Body of pancreas (tissue), 4 donors: ENCODE results near the gene DNAJC3. TPM values are rescaled to one million over a fixed set of nuclear protein-coding genes. Genes with fewer than 3 reads are reported as not detected.
"Not testable (repeated sequence)": the region's sequence is repeated elsewhere in the genome, so short reads cannot be mapped to it uniquely, and the experiment has no call there.

Experiments used
- ATAC-seq: fragments of 150-250 bp; one replicate; pipeline ENCODE4 v1.9.1; 2016
- DNase-seq, 4 donors: peaks; one replicate each; pipeline ENCODE4 v3.0.0-alpha.2; 2019
- H3K27ac ChIP-seq, 4 donors: fragments of 200-600 bp; sonication (generic); 1 replicate in 3 of 4; 2 replicates in 1 of 4; pipeline versions ENCODE4 v1.5.1 to v1.6.1; 2016 to 2019; ENCODE audit warnings: mild to moderate bottlenecking in 1 of 4, mixed read lengths in 1 of 4, moderate library complexity in 1 of 4
- H3K27me3 ChIP-seq, 2 donors: fragments of 200-600 bp; sonication (generic); one replicate each; pipeline ENCODE4 v1.6.0; 2016; ENCODE audit warnings: mild to moderate bottlenecking in 1 of 2
- H3K36me3 ChIP-seq, 2 donors: fragments of 200-600 bp; sonication (generic); replicated peaks in 1 of 2; 2 replicates each; pipeline ENCODE4 v1.5.1; 2016; ENCODE audit warnings: low read depth in 2 of 2; ENCODE audit not compliant: insufficient read depth in 1 of 2
- H3K4me1 ChIP-seq: fragments of 200-600 bp; sonication (generic); one replicate; pipeline ENCODE4 v1.6.0; 2016
- H3K4me3 ChIP-seq, 2 donors: fragments of 200-600 bp; sonication (generic); 1 replicate in 1 of 2; 2 replicates in 1 of 2; pipeline ENCODE4 v1.5.1; 2016 to 2019
- H3K9me3 ChIP-seq, 3 donors: fragments of 200-600 bp; sonication (generic); 1 replicate in 2 of 3; 2 replicates in 1 of 3; pipeline ENCODE4 v1.5.1; 2016
- POLR2A ChIP-seq, 3 donors: fragments of 450-650 bp; IDR thresholded peaks; one replicate each; pipeline ENCODE4 v1.6.1; 2016; ENCODE audit warnings: antibody characterized with exemption in 3 of 3, mild to moderate bottlenecking in 2 of 3
- WGBS, 2 donors: methylation state at CpG; one replicate each; pipeline ENCODE4 v1.1.5; 2017; 5-methylcytosine and 5-hydroxymethylcytosine counted together
- intact Hi-C: fragments of 100-400 bp; cut with DNase I; formaldehyde crosslinking; loops from one replicate; pipeline ENCODE4 v1.15.1; 2023
- total RNA-seq, 2 donors: library from RNA; depleted of rRNA; stranded (reverse); fragments of >200 nt; gene quantifications; one replicate each; pipeline ENCODE4 v1.1.0, GENCODE V29; 2016
- TF ChIP-seq, protein P1 (sequence below), 7 experiments: fragments of 450-650 bp in 4 of 7; fragments of 200-600 bp in 3 of 7; sonication (generic) in 3 of 7; IDR thresholded peaks; one replicate each; pipeline ENCODE4 v1.5.1; 2016 to 2019; ENCODE audit warnings: antibody characterized with exemption in 7 of 7

Gene DNAJC3
- total RNA-seq, 2 donors from 2014 or later, result 40.2 to 52.1 TPM

DNA sequence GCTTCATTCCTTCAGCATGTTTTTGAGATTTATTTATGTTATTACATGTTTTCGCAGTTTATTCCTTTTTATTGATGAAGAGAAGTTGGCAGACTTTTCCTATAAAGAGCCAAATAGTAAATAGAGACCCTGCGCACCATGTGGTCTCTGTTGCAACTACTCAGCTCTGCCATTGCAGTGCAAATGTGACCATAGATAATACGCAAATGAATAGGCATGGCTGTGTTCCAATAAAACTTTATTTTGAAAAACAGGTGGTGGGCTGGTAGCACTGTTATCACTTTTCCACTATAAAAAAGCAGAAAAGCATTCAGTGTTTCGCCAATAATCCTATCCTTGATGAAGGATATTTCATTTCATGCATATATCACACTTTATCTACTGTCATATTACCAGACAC is 95.0 kb downstream of the DNAJC3 start:
- H3K4me3 ChIP-seq, result no peak overlapping the region
- intact Hi-C loops, result no loop called here
- DNase-seq, result no peak
- H3K4me1 ChIP-seq, result no peaks in the 10 kb centered on the region
- TF ChIP-seq POLR2A (IDR thresholded peaks at IDR 0.05), result no peak
- TF ChIP-seq, protein P1, sequence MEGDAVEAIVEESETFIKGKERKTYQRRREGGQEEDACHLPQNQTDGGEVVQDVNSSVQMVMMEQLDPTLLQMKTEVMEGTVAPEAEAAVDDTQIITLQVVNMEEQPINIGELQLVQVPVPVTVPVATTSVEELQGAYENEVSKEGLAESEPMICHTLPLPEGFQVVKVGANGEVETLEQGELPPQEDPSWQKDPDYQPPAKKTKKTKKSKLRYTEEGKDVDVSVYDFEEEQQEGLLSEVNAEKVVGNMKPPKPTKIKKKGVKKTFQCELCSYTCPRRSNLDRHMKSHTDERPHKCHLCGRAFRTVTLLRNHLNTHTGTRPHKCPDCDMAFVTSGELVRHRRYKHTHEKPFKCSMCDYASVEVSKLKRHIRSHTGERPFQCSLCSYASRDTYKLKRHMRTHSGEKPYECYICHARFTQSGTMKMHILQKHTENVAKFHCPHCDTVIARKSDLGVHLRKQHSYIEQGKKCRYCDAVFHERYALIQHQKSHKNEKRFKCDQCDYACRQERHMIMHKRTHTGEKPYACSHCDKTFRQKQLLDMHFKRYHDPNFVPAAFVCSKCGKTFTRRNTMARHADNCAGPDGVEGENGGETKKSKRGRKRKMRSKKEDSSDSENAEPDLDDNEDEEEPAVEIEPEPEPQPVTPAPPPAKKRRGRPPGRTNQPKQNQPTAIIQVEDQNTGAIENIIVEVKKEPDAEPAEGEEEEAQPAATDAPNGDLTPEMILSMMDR (IDR thresholded peaks at IDR 0.05), result no peak
- WGBS, 2 donors, result 83% methylated on average over 4 of the region's 4 CpGs
- H3K9me3 ChIP-seq, result no peaks in the 10 kb centered on the region
- no peak overlapping the region for H3K27ac ChIP-seq
- ATAC-seq, result no peak
- H3K36me3 ChIP-seq, result peaks cover 0 to 2% of the 10 kb centered on the region in 2 donors
- no peaks in the 10 kb centered on the region for H3K27me3 ChIP-seq

DNA sequence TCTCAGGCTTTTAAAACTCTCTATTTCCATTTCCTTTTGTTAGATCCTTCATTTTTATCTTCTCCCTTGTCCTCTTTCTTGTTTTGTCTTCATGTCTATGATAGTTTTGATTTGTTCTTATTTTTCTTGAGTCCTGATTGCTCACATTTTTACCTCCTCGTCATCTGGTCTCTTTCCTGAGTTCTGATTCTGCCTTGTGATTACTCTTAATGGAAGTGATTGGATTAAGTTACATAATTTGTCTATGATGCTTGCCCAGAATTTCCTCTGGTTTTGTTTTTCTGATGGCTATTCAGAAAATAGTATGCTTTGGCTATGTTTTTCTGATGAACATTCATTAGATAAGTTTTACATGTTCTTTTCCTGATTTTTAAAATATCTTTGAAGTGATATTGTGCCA is 102.6 kb downstream of the DNAJC3 start:
- WGBS, 2 donors, result 72 to 83% methylated on average over 1 of the region's 1 CpG
- no peak for ATAC-seq
- peaks cover 12% of the 10 kb centered on the region for H3K4me1 ChIP-seq
- no peaks in the 10 kb centered on the region for H3K9me3 ChIP-seq
- no peak for DNase-seq
- peaks cover 0 to 2% of the 10 kb centered on the region in 2 donors for H3K36me3 ChIP-seq
- no peaks in the 10 kb centered on the region for H3K27me3 ChIP-seq
- TF ChIP-seq, protein P1 (IDR thresholded peaks at IDR 0.05), result no peak
- no peak for TF ChIP-seq POLR2A (IDR thresholded peaks at IDR 0.05)
- no peak overlapping the region for H3K27ac ChIP-seq
- H3K4me3 ChIP-seq, result no peak overlapping the region
- intact Hi-C loops, result no loop called here

- 91 to 92% methylated on average over 6 of the region's 6 CpGs for WGBS, 2 donors
- H3K27ac ChIP-seq, result no peak overlapping the region
- no peak for ATAC-seq
These were observed 104.1 kb downstream of the DNAJC3 start for GRCh38 chr13:95781016-95781415.

DNA sequence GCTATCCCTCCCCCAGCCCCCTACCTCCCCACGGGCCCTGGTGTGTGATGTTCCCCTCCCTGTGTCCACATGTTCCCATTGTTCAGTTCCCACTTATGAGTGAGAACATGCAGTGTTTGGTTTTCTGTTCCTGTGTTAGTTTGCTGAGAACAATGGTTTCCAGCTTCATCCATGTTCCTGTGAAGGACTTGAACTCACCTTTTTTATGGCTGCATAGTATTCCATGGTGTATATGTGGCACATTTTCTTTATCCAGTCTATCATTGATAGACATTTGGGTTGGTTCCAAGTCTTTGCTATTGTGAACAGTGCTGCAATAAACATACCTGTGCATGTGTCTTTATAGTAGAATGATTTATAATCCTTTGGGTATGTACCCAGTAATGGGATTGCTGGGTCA is 105.0 kb downstream of the DNAJC3 start:
- H3K4me1 ChIP-seq, result peaks cover 21% of the 10 kb centered on the region
- H3K27me3 ChIP-seq, H3K4me3 ChIP-seq, ATAC-seq, H3K27ac ChIP-seq, H3K9me3 ChIP-seq, intact Hi-C loops, H3K36me3 ChIP-seq, DNase-seq: not testable (repeated sequence)
- 83 to 100% methylated on average over 1 of the region's 1 CpG for WGBS, 2 donors

More at GRCh38 chr13:95781016-95781415, 104.1 kb downstream of the DNAJC3 start:
- DNase-seq, result no peak
- peaks cover 0 to 2% of the 10 kb centered on the region in 2 donors for H3K36me3 ChIP-seq
- no peaks in the 10 kb centered on the region for H3K27me3 ChIP-seq
- TF ChIP-seq, protein P1 (IDR thresholded peaks at IDR 0.05), result no peak
- TF ChIP-seq POLR2A (IDR thresholded peaks at IDR 0.05), result no peak
- no peaks in the 10 kb centered on the region for H3K9me3 ChIP-seq
- intact Hi-C loops, result no loop called here
- H3K4me3 ChIP-seq, result no peak overlapping the region
- peaks cover 17% of the 10 kb centered on the region for H3K4me1 ChIP-seq

- DNase-seq (no peak), ATAC-seq (no peak)
- intact Hi-C loops, result no loop called here
- Histone ChIP-seq H3K27me3 (no peaks in the 10 kb centered on the region), H3K4me3 (no peak overlapping the region), H3K27ac (no peak overlapping the region), H3K9me3 (no peaks in the 10 kb centered on the region), H3K4me1 (peaks cover 39% of the 10 kb centered on the region), H3K36me3 (peaks cover 2 to 6% of the 10 kb centered on the region in 2 donors)
- WGBS, 2 donors, result 72 to 78% methylated on average over 5 of the region's 5 CpGs
- TF ChIP-seq, protein P1 (IDR thresholded peaks at IDR 0.05), result no peak
- TF ChIP-seq POLR2A (IDR thresholded peaks at IDR 0.05), result no peak
These were observed 106.8 kb downstream of the DNAJC3 start for GRCh38 chr13:95783747-95784146.
